Activated CD4-positive, alpha-beta memory T cell treated with anti-CD3 and anti-CD28 coated beads, Interleukin-2, amount 10 ng/mL, durations not matched to agents 7 days and 5 days (primary cell): ENCODE results near the gene CDK11B. TPM values are rescaled to one million over a fixed set of nuclear protein-coding genes. Genes with fewer than 3 reads are reported as not detected.
"Not testable (repeated sequence)": the region's sequence is repeated elsewhere in the genome, so short reads cannot be mapped to it uniquely, and the experiment has no call there.

Source experiments
- CTCF ChIA-PET: fragments of 350-600 bp; sonication (Branson Sonifier 250); formaldehyde crosslinking; loops from one replicate; lab custom pipeline; 2021; ENCODE audit warnings: antibody characterized with exemption, inconsistent platforms; lab: Charles Lee
- POLR2A ChIA-PET: fragments of 350-600 bp; sonication (Branson Sonifier 250); formaldehyde crosslinking; loops from one replicate; lab custom pipeline; 2021; ENCODE audit warnings: antibody characterized with exemption; lab: Charles Lee
- DNase-seq: peaks from one replicate; pipeline ENCODE4 v3.0.0-alpha.2; 2020
- H3K27ac Mint-ChIP-seq: one replicate; pipeline ENCODE4 v1.8.0; 2021; ENCODE audit warnings: mild to moderate bottlenecking, mixed read lengths
- H3K27me3 Mint-ChIP-seq: one replicate; pipeline ENCODE4 v1.8.0; 2021; ENCODE audit warnings: mixed read lengths
- H3K36me3 Mint-ChIP-seq: one replicate; pipeline ENCODE4 v1.8.0; 2021; ENCODE audit warnings: low read depth, mixed read lengths
- H3K4me1 Mint-ChIP-seq: one replicate; pipeline ENCODE4 v1.8.0; 2021; ENCODE audit warnings: mixed read lengths
- H3K4me3 Mint-ChIP-seq: one replicate; pipeline ENCODE4 v1.8.0; 2021; ENCODE audit warnings: mild to moderate bottlenecking, mixed read lengths
- H3K9me3 Mint-ChIP-seq: one replicate; pipeline ENCODE4 v1.8.0; 2021; ENCODE audit warnings: mixed read lengths
- total RNA-seq, 2 experiments: library from RNA; stranded (reverse); gene quantifications; one replicate each; pipeline ENCODE4 v1.2.3, GENCODE V29; 2021

Gene CDK11B
- total RNA-seq, 2 experiments from 2014 or later = 32.5 to 32.7 TPM

GRCh38 chr1:1599935-1600860 is 58.6 kb downstream of the CDK11B start, which contains the start of gene FNDC10:
Gene FNDC10, minus strand, starts transcription at chr1:1600135. Its CDS starts 120 bp downstream, at chr1:1600015.
- Mint-ChIP-seq H3K27me3 (peaks cover 9% of the 10 kb centered on the region), H3K36me3 (no peaks in the 10 kb centered on the region), H3K9me3 (no peaks in the 10 kb centered on the region), H3K4me1 (peaks cover 9% of the 10 kb centered on the region), H3K4me3 (peak within 1 kb of the TSS; percentile 72), H3K27ac (peak within 1 kb of the TSS; percentile 40)
- CTCF ChIA-PET = no interaction called here
- DNase-seq = no peak
- POLR2A ChIA-PET = interaction anchor here (1.4 kb wide), 1 partner anchor 14 kb away, joined by 9 read pairs; no protein-coding TSS in a partner anchor

GRCh38 chr1:1599030-1599934 is 59.5 kb downstream of the CDK11B start:
- DNase-seq = peak; percentile 55
- Mint-ChIP-seq H3K36me3 (no peaks in the 10 kb centered on the region), H3K27ac (peak overlapping the region; percentile 40)

GRCh38 chr1:1598720-1599029 is 60.1 kb downstream of the CDK11B start:
- no peaks in the 10 kb centered on the region for H3K36me3 Mint-ChIP-seq
- H3K27me3 Mint-ChIP-seq = peaks cover 9% of the 10 kb centered on the region
- H3K4me3 Mint-ChIP-seq = peak overlapping the region; percentile 72
- ChIA-PET CTCF (interaction anchor here (1.1 to 1.2 kb wide), 2 partner anchors 15 to 99 kb away, joined by 3 read pairs; no protein-coding TSS in a partner anchor), POLR2A (interaction anchor here (1.0 to 3.1 kb wide), 4 partner anchors 8 to 32 kb away, joined by 3 to 14 read pairs (median 6); partner anchors contain the start of gene MIB2)
- no peak for DNase-seq
- H3K4me1 Mint-ChIP-seq = peaks cover 8% of the 10 kb centered on the region
- no peaks in the 10 kb centered on the region for H3K9me3 Mint-ChIP-seq
- no peak overlapping the region for H3K27ac Mint-ChIP-seq

More at GRCh38 chr1:1599030-1599934, 59.5 kb downstream of the CDK11B start:
- POLR2A ChIA-PET = interaction anchor here (1.0 to 3.1 kb wide), 2 partner anchors 16 to 25 kb away, joined by 3 to 14 read pairs; partner anchors contain the start of gene MIB2
- peaks cover 8% of the 10 kb centered on the region for H3K4me1 Mint-ChIP-seq
- H3K27me3 Mint-ChIP-seq = peaks cover 9% of the 10 kb centered on the region
- CTCF ChIA-PET = interaction anchor here (1.1 kb wide), 1 partner anchor 99 kb away, joined by 3 read pairs; no protein-coding TSS in a partner anchor
- H3K4me3 Mint-ChIP-seq = peak overlapping the region; percentile 72
- no peaks in the 10 kb centered on the region for H3K9me3 Mint-ChIP-seq

- POLR2A ChIA-PET = interaction anchor here (1.0 to 3.1 kb wide), 4 partner anchors 9 to 33 kb away, joined by 3 to 14 read pairs (median 6); partner anchors contain the start of gene MIB2
- peak overlapping the region; percentile 72 for H3K4me3 Mint-ChIP-seq
These were observed 60.6 kb downstream of the CDK11B start for GRCh38 chr1:1598051-1598719.

GRCh38 chr1:1597275-1597930 is 61.4 kb downstream of the CDK11B start:
- CTCF ChIA-PET = interaction anchor here (0.6 to 1.2 kb wide), 2 partner anchors 17 to 50 kb away, joined by 3 read pairs; no protein-coding TSS in a partner anchor
- peaks cover 8% of the 10 kb centered on the region for H3K4me1 Mint-ChIP-seq
- no peak overlapping the region for H3K27ac Mint-ChIP-seq
- no peak overlapping the region for H3K4me3 Mint-ChIP-seq
- POLR2A ChIA-PET = interaction anchor here (1.0 to 3.1 kb wide), 4 partner anchors 9 to 33 kb away, joined by 3 to 14 read pairs (median 6); partner anchors contain the start of gene MIB2
- DNase-seq = no peak
- peaks cover 9% of the 10 kb centered on the region for H3K27me3 Mint-ChIP-seq
- no peaks in the 10 kb centered on the region for H3K36me3 Mint-ChIP-seq
- H3K9me3 Mint-ChIP-seq = no peaks in the 10 kb centered on the region

More at GRCh38 chr1:1598051-1598719, 60.6 kb downstream of the CDK11B start:
- Mint-ChIP-seq H3K36me3 (no peaks in the 10 kb centered on the region), H3K27ac (no peak overlapping the region), H3K27me3 (peaks cover 9% of the 10 kb centered on the region), H3K4me1 (peaks cover 8% of the 10 kb centered on the region), H3K9me3 (no peaks in the 10 kb centered on the region)
- no peak for DNase-seq
- CTCF ChIA-PET = interaction anchor here (1.1 to 1.2 kb wide), 2 partner anchors 16 to 98 kb away, joined by 3 read pairs; no protein-coding TSS in a partner anchor

GRCh38 chr1:1596493-1597274 is 62.1 kb downstream of the CDK11B start:
- no peaks in the 10 kb centered on the region for H3K9me3 Mint-ChIP-seq
- POLR2A ChIA-PET = interaction anchor here (1.0 to 3.1 kb wide), 3 partner anchors 10 to 18 kb away, joined by 3 to 14 read pairs (median 7); partner anchors contain the start of gene MIB2
- H3K4me3 Mint-ChIP-seq = no peak overlapping the region
- CTCF ChIA-PET = interaction anchor here (0.6 kb wide), 1 partner anchor 50 kb away, joined by 3 read pairs; no protein-coding TSS in a partner anchor
- H3K27ac Mint-ChIP-seq = no peak overlapping the region
- no peak for DNase-seq
- H3K36me3 Mint-ChIP-seq = no peaks in the 10 kb centered on the region
- peaks cover 8% of the 10 kb centered on the region for H3K4me1 Mint-ChIP-seq
- peaks cover 9% of the 10 kb centered on the region for H3K27me3 Mint-ChIP-seq

- POLR2A ChIA-PET = not testable (repeated sequence)
These were observed 63.5 kb downstream of the CDK11B start for GRCh38 chr1:1595341-1595740.

GRCh38 chr1:1594602-1595260 is 64.1 kb downstream of the CDK11B start:
- Mint-ChIP-seq H3K36me3 (no peaks in the 10 kb centered on the region), H3K4me3 (no peak overlapping the region), H3K9me3 (no peaks in the 10 kb centered on the region), H3K27ac (no peak overlapping the region), H3K4me1 (peaks cover 7% of the 10 kb centered on the region), H3K27me3 (peaks cover 9% of the 10 kb centered on the region)
- DNase-seq = no peak
- ChIA-PET CTCF (no interaction called here), POLR2A (no interaction called here)

More at GRCh38 chr1:1595341-1595740, 63.5 kb downstream of the CDK11B start:
- H3K27me3 Mint-ChIP-seq, CTCF ChIA-PET, H3K36me3 Mint-ChIP-seq, H3K4me3 Mint-ChIP-seq, H3K9me3 Mint-ChIP-seq, H3K27ac Mint-ChIP-seq, H3K4me1 Mint-ChIP-seq, DNase-seq: not testable (repeated sequence)

- Mint-ChIP-seq H3K27ac (no peak overlapping the region), H3K36me3 (no peaks in the 10 kb centered on the region), H3K4me1 (peaks cover 5% of the 10 kb centered on the region), H3K9me3 (no peaks in the 10 kb centered on the region), H3K27me3 (peaks cover 8% of the 10 kb centered on the region), H3K4me3 (no peak overlapping the region)
- ChIA-PET CTCF (no interaction called here), POLR2A (no interaction called here)
- no peak for DNase-seq
These were observed 64.8 kb downstream of the CDK11B start for GRCh38 chr1:1593834-1594601.

GRCh38 chr1:1591452-1591851 is 67.4 kb downstream of the CDK11B start:
- Mint-ChIP-seq H3K4me3 (no peak overlapping the region), H3K9me3 (no peaks in the 10 kb centered on the region), H3K27ac (no peak overlapping the region), H3K4me1 (no peaks in the 10 kb centered on the region), H3K36me3 (no peaks in the 10 kb centered on the region), H3K27me3 (peaks cover 3% of the 10 kb centered on the region)
- CTCF ChIA-PET = no interaction called here
- POLR2A ChIA-PET = no interaction called here
- no peak for DNase-seq
